GM19395 (cell line): ENCODE results near the gene PNPLA1.

Experiments
- ATAC-seq: cut with Tn5 transposase; IDR thresholded peaks from one replicate; pipeline ENCODE4 v1.9.1; 2021; ENCODE audit warnings: mild to moderate bottlenecking, moderate library complexity; ENCODE audit not compliant: unreplicated experiment

The PNPLA1 gene

GRCh38 chr6:36314221-36315014, 44.6 kb downstream of the PNPLA1 start:
- ATAC-seq: no peak

- no peak for ATAC-seq
Observed at GRCh38 chr6:36315921-36316320, 46.1 kb downstream of the PNPLA1 start.

- ATAC-seq: no peak
Observed at GRCh38 chr6:36317623-36318022, 47.8 kb downstream of the PNPLA1 start.

- no peak for ATAC-seq
Observed at GRCh38 chr6:36318690-36319435, 49.0 kb downstream of the PNPLA1 start.

GRCh38 chr6:36319436-36319762, 49.5 kb downstream of the PNPLA1 start:
- ATAC-seq: no peak

GRCh38 chr6:36319821-36320220, 50.0 kb downstream of the PNPLA1 start:
- no peak for ATAC-seq

GRCh38 chr6:36320475-36320874, 50.6 kb downstream of the PNPLA1 start:
- no peak for ATAC-seq

GRCh38 chr6:36322591-36322990, 52.7 kb downstream of the PNPLA1 start:
- ATAC-seq: no peak

GRCh38 chr6:36323062-36323461, 53.2 kb downstream of the PNPLA1 start:
- no peak for ATAC-seq

GRCh38 chr6:36324191-36324590, 54.3 kb downstream of the PNPLA1 start:
- ATAC-seq: no peak

GRCh38 chr6:36324715-36325114, 54.9 kb downstream of the PNPLA1 start:
- ATAC-seq: no peak

GRCh38 chr6:36326356-36326995, 56.6 kb downstream of the PNPLA1 start:
- ATAC-seq: no peak

- ATAC-seq: no peak
Observed at GRCh38 chr6:36327226-36327918, 57.5 kb downstream of the PNPLA1 start.

- no peak for ATAC-seq
Observed at GRCh38 chr6:36327919-36328236, 58.0 kb downstream of the PNPLA1 start.

- ATAC-seq: no peak
Observed at GRCh38 chr6:36328600-36328999, 58.7 kb downstream of the PNPLA1 start.

GRCh38 chr6:36329798-36330291, 60.0 kb downstream of the PNPLA1 start:
- no peak for ATAC-seq

GRCh38 chr6:36330366-36330765, 60.5 kb downstream of the PNPLA1 start:
- no peak for ATAC-seq

GRCh38 chr6:36331381-36331780, 61.5 kb downstream of the PNPLA1 start:
- no peak for ATAC-seq

- ATAC-seq: no peak
Observed at GRCh38 chr6:36333171-36333895, 63.5 kb downstream of the PNPLA1 start.

GRCh38 chr6:36333931-36334725, 64.3 kb downstream of the PNPLA1 start:
- ATAC-seq: no peak
